Esophagus squamous epithelium (tissue), 5 donors: ENCODE measurements around the gene ATXN2L. TPM values are rescaled to one million over a fixed set of nuclear protein-coding genes. Genes with fewer than 3 reads are reported as not detected.
A peak's percentile ranks its signal among the peaks of the same experiment; 100 is the strongest.
"Not testable (repeated sequence)": the region's sequence is repeated elsewhere in the genome, so short reads cannot be mapped to it uniquely, and the experiment has no call there.

ENCODE experiments used
- DNase-seq: peaks from one replicate; lab custom pipeline; 2025; lab: John Stamatoyannopoulos, UW
- H3K27ac ChIP-seq, 4 donors: fragments of 200-600 bp; sonication (generic); one replicate each; pipeline ENCODE4 v1.5.1; 2016 to 2019; ENCODE audit warnings: mild to moderate bottlenecking in 1 of 4
- H3K27me3 ChIP-seq, 4 donors: fragments of 200-600 bp; sonication (generic); 1 replicate in 3 of 4; 2 replicates in 1 of 4; pipeline versions ENCODE4 v1.5.1 to v1.6.0; 2017 to 2021; ENCODE audit warnings: antibody characterized with exemption in 1 of 4
- H3K36me3 ChIP-seq, 3 donors: fragments of 200-600 bp; sonication (generic); one replicate each; pipeline ENCODE4 v1.5.1; 2016 to 2019
- H3K4me1 ChIP-seq, 3 donors: fragments of 200-600 bp; sonication (generic); one replicate each; pipeline ENCODE4 v1.5.1; 2017 to 2019
- H3K4me3 ChIP-seq, 4 donors: fragments of 200-600 bp; sonication (generic); 1 replicate in 3 of 4; 2 replicates in 1 of 4; pipeline ENCODE4 v1.5.1; 2016 to 2019; ENCODE audit warnings: mild to moderate bottlenecking in 2 of 4, moderate library complexity in 1 of 4
- H3K9me3 ChIP-seq, 3 donors: fragments of 200-600 bp; sonication (generic); one replicate each; pipeline ENCODE4 v1.5.1; 2016 to 2019
- CTCF ChIP-seq, 6 experiments: fragments of 450-650 bp in 4 of 6; fragments of 200-600 bp in 2 of 6; sonication (generic) in 2 of 6; IDR thresholded peaks; one replicate each; pipeline ENCODE4 v1.5.1; 2016 to 2019; ENCODE audit warnings: antibody characterized with exemption in 6 of 6, mild to moderate bottlenecking in 4 of 6, moderate library complexity in 4 of 6
- POLR2A ChIP-seq, 4 donors: fragments of 450-650 bp; IDR thresholded peaks; one replicate each; pipeline ENCODE4 v1.6.1; 2017; ENCODE audit warnings: antibody characterized with exemption in 4 of 4, mild to moderate bottlenecking in 4 of 4, moderate library complexity in 3 of 4
- WGBS, 2 donors: methylation state at CpG; one replicate each; pipeline ENCODE4 v1.1.5; 2018; 5-methylcytosine and 5-hydroxymethylcytosine counted together
- intact Hi-C: fragments of 100-400 bp; cut with DNase I; formaldehyde crosslinking; loops from one replicate; pipeline ENCODE4 v1.15.0; 2022
- total RNA-seq, 4 donors: library from RNA; depleted of rRNA; stranded (reverse); fragments of >200 nt; gene quantifications; one replicate each; pipeline ENCODE4 v1.1.0, GENCODE V29; 2016
- donor health status: DM: yes; HTN: yes; CAD: no.

Gene ATXN2L, protein sequence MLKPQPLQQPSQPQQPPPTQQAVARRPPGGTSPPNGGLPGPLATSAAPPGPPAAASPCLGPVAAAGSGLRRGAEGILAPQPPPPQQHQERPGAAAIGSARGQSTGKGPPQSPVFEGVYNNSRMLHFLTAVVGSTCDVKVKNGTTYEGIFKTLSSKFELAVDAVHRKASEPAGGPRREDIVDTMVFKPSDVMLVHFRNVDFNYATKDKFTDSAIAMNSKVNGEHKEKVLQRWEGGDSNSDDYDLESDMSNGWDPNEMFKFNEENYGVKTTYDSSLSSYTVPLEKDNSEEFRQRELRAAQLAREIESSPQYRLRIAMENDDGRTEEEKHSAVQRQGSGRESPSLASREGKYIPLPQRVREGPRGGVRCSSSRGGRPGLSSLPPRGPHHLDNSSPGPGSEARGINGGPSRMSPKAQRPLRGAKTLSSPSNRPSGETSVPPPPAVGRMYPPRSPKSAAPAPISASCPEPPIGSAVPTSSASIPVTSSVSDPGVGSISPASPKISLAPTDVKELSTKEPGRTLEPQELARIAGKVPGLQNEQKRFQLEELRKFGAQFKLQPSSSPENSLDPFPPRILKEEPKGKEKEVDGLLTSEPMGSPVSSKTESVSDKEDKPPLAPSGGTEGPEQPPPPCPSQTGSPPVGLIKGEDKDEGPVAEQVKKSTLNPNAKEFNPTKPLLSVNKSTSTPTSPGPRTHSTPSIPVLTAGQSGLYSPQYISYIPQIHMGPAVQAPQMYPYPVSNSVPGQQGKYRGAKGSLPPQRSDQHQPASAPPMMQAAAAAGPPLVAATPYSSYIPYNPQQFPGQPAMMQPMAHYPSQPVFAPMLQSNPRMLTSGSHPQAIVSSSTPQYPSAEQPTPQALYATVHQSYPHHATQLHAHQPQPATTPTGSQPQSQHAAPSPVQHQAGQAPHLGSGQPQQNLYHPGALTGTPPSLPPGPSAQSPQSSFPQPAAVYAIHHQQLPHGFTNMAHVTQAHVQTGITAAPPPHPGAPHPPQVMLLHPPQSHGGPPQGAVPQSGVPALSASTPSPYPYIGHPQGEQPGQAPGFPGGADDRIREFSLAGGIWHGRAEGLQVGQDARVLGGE
- total RNA-seq = 10 to 100 TPM; 42.1 to 72.7 (median 67.1) TPM

DNA sequence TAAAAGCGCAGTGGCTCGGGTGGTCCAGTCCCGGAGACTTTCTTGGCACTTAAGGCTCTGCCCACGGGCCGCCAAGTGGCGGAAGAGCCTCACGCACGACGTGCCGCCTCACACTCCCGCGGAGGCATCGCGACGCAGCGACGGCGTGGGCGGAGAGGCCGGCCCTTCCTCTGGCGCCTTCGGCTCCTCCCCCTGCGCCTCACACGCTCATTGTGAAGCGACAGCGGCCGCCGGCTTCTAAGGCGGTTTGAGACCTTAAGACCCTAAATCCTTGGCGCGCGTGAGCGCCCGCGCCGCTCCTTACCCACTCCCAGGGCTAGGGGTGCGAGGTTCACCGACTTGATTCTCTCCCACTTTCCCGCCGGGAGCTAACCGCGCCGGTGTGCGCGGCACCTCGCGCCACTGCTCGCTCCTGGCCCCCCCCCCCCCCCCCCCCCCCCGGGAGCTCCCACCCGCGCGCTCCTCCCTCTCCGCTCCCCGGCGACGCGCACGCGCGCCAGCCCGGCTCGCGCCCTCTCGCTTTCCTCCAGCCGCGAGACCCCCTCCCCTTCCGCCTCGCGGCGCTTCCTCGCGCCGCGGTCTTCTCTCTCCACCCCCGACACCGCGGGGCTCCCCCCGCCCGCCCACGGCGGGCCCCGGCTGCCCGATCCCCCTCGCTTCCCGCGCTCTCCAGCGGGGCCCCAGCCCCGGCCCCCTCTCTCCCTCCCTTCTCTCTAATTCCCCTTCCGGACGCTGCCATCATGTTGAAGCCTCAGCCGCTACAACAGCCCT lies at the start of gene ATXN2L:
Gene ATXN2L, plus strand, starts transcription at position 480 of the 771 bp plus-strand sequence. Its CDS starts 261 bp downstream, at position 741.
- H3K36me3 ChIP-seq = peaks cover 7 to 28% (median 24%) of the 10 kb centered on the region in 3 donors
- no peaks in the 10 kb centered on the region for H3K27me3 ChIP-seq
- H3K9me3 ChIP-seq = no peaks in the 10 kb centered on the region
- peak; percentile 63 for DNase-seq
- peaks cover 9 to 34% (median 21%) of the 10 kb centered on the region in 3 donors for H3K4me1 ChIP-seq
- 0% methylated on average over 6 to 8 of the region's 91 CpGs for WGBS, 2 donors
- peak in 3 of 4 donors; percentile 12 to 79 (median 72) for TF ChIP-seq POLR2A (IDR thresholded peaks at IDR 0.05)
- TF ChIP-seq CTCF (IDR thresholded peaks at IDR 0.05) = peak in 5 of 6 experiments; percentile 10 to 51 (median 51)
- peak within 1 kb of the TSS; percentile 99 to 100 (median 100) for H3K27ac ChIP-seq
- intact Hi-C loops = no loop called here
- H3K4me3 ChIP-seq = peak within 1 kb of the TSS; percentile 92 to 100 (median 98)

DNA sequence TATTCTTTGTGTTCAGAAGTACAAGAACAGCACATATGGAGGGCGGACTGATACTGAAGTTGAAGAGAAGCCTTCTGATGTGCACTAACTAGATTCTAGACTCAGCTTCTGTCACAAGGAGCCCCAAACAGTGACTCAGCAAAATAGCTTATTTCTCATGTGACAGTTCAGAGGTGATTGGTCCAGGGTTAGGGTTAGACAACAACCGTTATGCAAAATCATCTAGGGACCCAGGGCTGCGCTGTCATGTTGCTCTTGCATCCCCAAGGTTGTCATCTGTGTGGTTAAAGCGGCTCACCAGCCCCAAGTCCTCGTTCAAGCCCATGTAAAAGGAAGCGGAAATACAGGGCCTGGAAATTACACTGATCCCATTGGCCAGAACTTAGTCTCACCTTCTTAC lies 41.1 kb upstream of the ATXN2L start:
- H3K4me1 ChIP-seq, H3K9me3 ChIP-seq, H3K36me3 ChIP-seq, H3K27me3 ChIP-seq, DNase-seq, H3K27ac ChIP-seq, intact Hi-C loops, H3K4me3 ChIP-seq: not testable (repeated sequence)
- no CpG with 5 or more reads among the region's 6 CpGs for WGBS, 2 donors

GRCh38 chr16:28782357-28782756 lies 40.4 kb upstream of the ATXN2L start:
- DNase-seq, H3K36me3 ChIP-seq, intact Hi-C loops, H3K27me3 ChIP-seq, H3K4me3 ChIP-seq, H3K9me3 ChIP-seq, H3K27ac ChIP-seq, H3K4me1 ChIP-seq: not testable (repeated sequence)
- no CpG with 5 or more reads among the region's 4 CpGs for WGBS, 2 donors

GRCh38 chr16:28802235-28803019 lies 20.4 kb upstream of the ATXN2L start:
- H3K9me3 ChIP-seq, intact Hi-C loops, H3K4me1 ChIP-seq, H3K27me3 ChIP-seq, H3K36me3 ChIP-seq, DNase-seq: not testable (repeated sequence)
- peak in 2 of 6 experiments; percentile 18 to 39 for TF ChIP-seq CTCF (IDR thresholded peaks at IDR 0.05)
- peak overlapping the region in 1 of 4 donors; percentile 47 for H3K4me3 ChIP-seq
- peak overlapping the region in 2 of 4 donors; percentile 11 to 57 for H3K27ac ChIP-seq
- WGBS, 2 donors = 50 to 64% methylated on average over 1 to 2 of the region's 13 CpGs

DNA sequence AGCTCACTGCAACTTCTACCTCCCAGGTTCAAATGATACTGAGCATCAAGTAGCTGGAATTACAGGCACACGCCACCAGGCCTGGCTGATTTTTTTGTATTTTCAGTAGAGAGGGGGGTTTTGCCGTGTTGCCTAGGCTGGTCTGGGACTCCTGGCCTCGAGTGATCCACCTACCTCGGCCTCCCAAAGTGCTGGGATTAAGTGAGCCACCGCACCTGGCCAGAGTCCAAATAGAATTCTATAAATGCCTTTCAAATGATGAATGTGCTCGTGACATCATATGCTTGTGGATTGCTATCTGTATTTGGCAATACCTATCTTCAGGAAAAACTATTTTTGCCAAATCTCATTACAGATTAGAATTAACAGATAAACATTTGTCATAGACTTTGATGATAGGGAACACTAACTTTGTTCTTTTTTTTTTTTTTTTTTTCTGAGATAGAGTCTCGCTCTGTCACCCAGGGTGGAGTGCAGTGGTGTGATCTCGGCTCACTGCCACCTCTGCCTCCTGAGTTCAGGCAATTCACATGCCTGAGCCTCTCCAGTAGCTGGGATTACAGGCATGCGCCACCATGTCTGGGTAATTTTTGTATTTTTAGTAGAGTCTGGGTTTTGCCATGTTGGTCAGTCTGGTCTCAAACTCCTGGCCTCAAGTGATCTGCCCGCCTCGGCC lies 15.2 kb upstream of the ATXN2L start:
- H3K27ac ChIP-seq, H3K4me3 ChIP-seq, H3K27me3 ChIP-seq, H3K9me3 ChIP-seq, H3K4me1 ChIP-seq, DNase-seq, intact Hi-C loops, H3K36me3 ChIP-seq: not testable (repeated sequence)
- no CpG with 5 or more reads among the region's 11 CpGs for WGBS, 2 donors
